Measurements from ENCODE around the gene LCOR.

GRCh38 chr10:96958071-96958470, 126.0 kb downstream of the LCOR start:
- TF ChIP-seq CTCF (IDR thresholded peaks at IDR 0.05): no peak
- no peak for TF ChIP-seq EP300 (IDR thresholded peaks at IDR 0.05; ENCODE audit: low read depth)
- TF ChIP-seq POLR2A (IDR thresholded peaks at IDR 0.05): no peak
- no peak for TF ChIP-seq POLR2AphosphoS5 (IDR thresholded peaks at IDR 0.05)
